ENCODE measurements around the gene SEMA3C. TPM values are rescaled to one million over a fixed set of nuclear protein-coding genes. Genes with fewer than 3 reads are reported as not detected.

Gene SEMA3C
- total RNA-seq, 1 experiment from 2014 or later, result 232 TPM

- Histone ChIP-seq H3K4me3 (ENCODE audit: low read depth in 2 of 2, low read length in 2 of 2) (no peak overlapping the region), H3K36me3 (ENCODE audit: control insufficient read depth, insufficient read depth, low read length) (peaks cover 42% of the 10 kb centered on the region), H3K27ac (ENCODE audit: low read length) (no peak overlapping the region), H3K27me3 (ENCODE audit: control insufficient read depth, insufficient read depth, low read length) (no peaks in the 10 kb centered on the region), H3K4me1 (ENCODE audit: control insufficient read depth, insufficient read depth, low read length) (peaks cover 11% of the 10 kb centered on the region), H3K9me3 (ENCODE audit: control insufficient read depth, insufficient read depth, low read depth, low read length) (no peaks in the 10 kb centered on the region)
- no TSS peak for BruUV-seq (replicated peaks)
- TF ChIP-seq CTCF (IDR thresholded peaks at IDR 0.05), result no peak
- TF ChIP-seq SIN3A (IDR thresholded peaks at IDR 0.05; ENCODE audit: borderline replicate concordance, insufficient read depth, low read depth, low read length), result no peak
- no peak for TF ChIP-seq REST (IDR thresholded peaks at IDR 0.05; ENCODE audit: insufficient read depth in 1 of 2, low read depth in 2 of 2, low read length in 1 of 2)
- TF ChIP-seq TCF7L2 (IDR thresholded peaks at IDR 0.05; ENCODE audit: low read depth, low read length), result no peak
- TF ChIP-seq POLR2AphosphoS5 (IDR thresholded peaks at IDR 0.05; ENCODE audit: low read depth, low read length), result no peak
- intact Hi-C loops (cut with micrococcal nuclease; ENCODE audit: unreplicated experiment), result no loop called here
- DNase-seq (ENCODE audit: low read depth, low spot score) (no peak), ATAC-seq (no peak)
- POLR2A ChIA-PET, result no interaction called here
- in situ Hi-C loops (cut with HindIII; ENCODE audit: low pct_unique_long_range_greater_than_20kb, low sequenced_read_pairs), result no loop called here
- CTCF ChIA-PET, result no interaction called here
These were observed 128.0 kb downstream of the SEMA3C start for GRCh38 chr7:80790877-80791276.

GRCh38 chr7:80787721-80788120, 131.1 kb downstream of the SEMA3C start:
- in situ Hi-C loops (cut with HindIII; ENCODE audit: low pct_unique_long_range_greater_than_20kb, low sequenced_read_pairs), result no loop called here
- H3K27ac ChIP-seq (ENCODE audit: low read length), result no peak overlapping the region
- ChIA-PET POLR2A (no interaction called here), CTCF (no interaction called here)
- H3K9me3 ChIP-seq (ENCODE audit: control insufficient read depth, insufficient read depth, low read depth, low read length), result no peaks in the 10 kb centered on the region
- intact Hi-C loops (cut with micrococcal nuclease; ENCODE audit: unreplicated experiment), result no loop called here
- no peak for ATAC-seq
- peaks cover 32% of the 10 kb centered on the region for H3K4me1 ChIP-seq (ENCODE audit: control insufficient read depth, insufficient read depth, low read length)
- no peaks in the 10 kb centered on the region for H3K27me3 ChIP-seq (ENCODE audit: control insufficient read depth, insufficient read depth, low read length)
- DNase-seq (ENCODE audit: low read depth, low spot score), result no peak
- no peak overlapping the region for H3K4me3 ChIP-seq (ENCODE audit: low read depth in 2 of 2, low read length in 2 of 2)
- BruUV-seq (replicated peaks), result no TSS peak
- TF ChIP-seq CTCF (IDR thresholded peaks at IDR 0.05) (no peak), POLR2AphosphoS5 (IDR thresholded peaks at IDR 0.05; ENCODE audit: low read depth, low read length) (no peak), REST (IDR thresholded peaks at IDR 0.05; ENCODE audit: insufficient read depth in 1 of 2, low read depth in 2 of 2, low read length in 1 of 2) (no peak), SIN3A (IDR thresholded peaks at IDR 0.05; ENCODE audit: borderline replicate concordance, insufficient read depth, low read depth, low read length) (no peak), TCF7L2 (IDR thresholded peaks at IDR 0.05; ENCODE audit: low read depth, low read length) (no peak)
- H3K36me3 ChIP-seq (ENCODE audit: control insufficient read depth, insufficient read depth, low read length), result peaks cover 22% of the 10 kb centered on the region

All from Panc1 (cell line).